ENCODE measurements around the gene PIH1D1. TPM values are rescaled to one million over a fixed set of nuclear protein-coding genes. Genes with fewer than 3 reads are reported as not detected.
A peak's percentile ranks its signal among the peaks of the same experiment; 100 is the strongest.

Gene PIH1D1
- total and polyA plus RNA-seq, 7 experiments from 2014 or later: 62.7 to 183 (median 147) TPM

DNA sequence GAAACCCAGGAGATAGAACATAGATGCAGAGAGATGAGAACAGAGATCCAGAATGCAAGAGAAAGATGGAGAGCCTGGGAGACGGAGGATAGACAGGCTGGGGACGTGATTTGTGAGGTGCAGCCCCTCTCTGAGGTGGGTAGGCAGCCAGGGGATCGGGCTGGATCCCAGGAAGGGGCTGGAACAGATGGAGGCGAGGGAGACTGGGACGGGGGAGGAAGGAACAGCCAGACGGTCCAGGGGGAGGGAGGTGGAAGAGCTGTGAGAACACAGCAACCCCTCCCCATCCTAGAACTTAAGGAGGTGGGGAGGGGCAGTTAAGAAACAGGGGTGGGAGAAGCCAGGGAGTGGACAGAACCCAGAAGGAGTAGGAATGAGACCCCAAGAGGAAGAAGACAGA, 13.4 kb downstream of the PIH1D1 start:
- DNase-seq (no peak), ATAC-seq (no peak)
- Mint-ChIP-seq H3K27me3 (peaks cover 82 to 97% (median 85%) of the 10 kb centered on the region in 5 donors), H3K9me3 (peaks cover 0 to 3% (median 0%) of the 10 kb centered on the region in 11 donors), H3K27ac (no peak overlapping the region), H3K4me1 (peaks cover 26 to 49% (median 34%) of the 10 kb centered on the region in 7 donors), H3K36me3 (peaks cover 0 to 5% (median 0%) of the 10 kb centered on the region in 5 donors), H3K4me3 (no peak overlapping the region)
- ChIA-PET POLR2A (no interaction called here), CTCF (no interaction called here)
- H3K36me3 ChIP-seq (ENCODE audit: control insufficient read depth in 2 of 3, insufficient read depth in 3 of 3, low read length in 3 of 3): no peaks in the 10 kb centered on the region
- intact Hi-C loops (cut with micrococcal nuclease): no loop called here
- H3K4me1 ChIP-seq (ENCODE audit: control insufficient read depth in 2 of 2, insufficient read depth in 2 of 2, low read length in 2 of 2): peaks cover 9 to 20% of the 10 kb centered on the region in 2 donors
- no peak overlapping the region for H3K4me3 ChIP-seq (ENCODE audit: low read length)
- peaks cover 28 to 60% of the 10 kb centered on the region in 2 donors for H3K27me3 ChIP-seq (ENCODE audit: control insufficient read depth in 2 of 2, insufficient read depth in 2 of 2, low read length in 2 of 2)
- no peaks in the 10 kb centered on the region for H3K9me3 ChIP-seq (ENCODE audit: control insufficient read depth in 2 of 3, low read length in 3 of 3)
- H3K27ac ChIP-seq (ENCODE audit: low read depth, low read length): no peak overlapping the region

DNA sequence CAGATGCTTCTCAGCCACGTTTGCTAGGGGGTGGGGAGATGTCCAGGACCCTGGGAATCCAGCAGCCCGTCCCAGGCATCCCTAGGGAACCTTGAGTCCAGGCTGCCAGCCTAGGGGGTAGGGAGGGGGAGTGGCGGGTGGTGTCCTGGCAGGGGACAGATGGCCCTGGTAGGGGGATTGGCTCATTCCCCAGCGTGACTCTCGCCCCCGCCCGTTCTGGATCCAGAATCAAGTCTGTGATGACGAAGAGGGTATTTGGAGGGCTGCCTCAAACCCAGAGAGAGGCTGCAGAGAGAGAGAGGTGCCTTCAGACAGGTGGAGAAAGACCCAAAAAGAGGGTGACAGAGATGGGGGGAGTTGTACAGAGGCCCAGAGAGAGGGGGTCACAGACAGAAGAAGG, 14.4 kb downstream of the PIH1D1 start:
- intact Hi-C loops (cut with micrococcal nuclease): no loop called here
- H3K4me1 Mint-ChIP-seq: peaks cover 26 to 43% (median 34%) of the 10 kb centered on the region in 7 donors
- POLR2A ChIA-PET: interaction anchor here (0.7 kb wide), 1 partner anchor 26 kb away, joined by 4 read pairs; no protein-coding TSS in a partner anchor

DNA sequence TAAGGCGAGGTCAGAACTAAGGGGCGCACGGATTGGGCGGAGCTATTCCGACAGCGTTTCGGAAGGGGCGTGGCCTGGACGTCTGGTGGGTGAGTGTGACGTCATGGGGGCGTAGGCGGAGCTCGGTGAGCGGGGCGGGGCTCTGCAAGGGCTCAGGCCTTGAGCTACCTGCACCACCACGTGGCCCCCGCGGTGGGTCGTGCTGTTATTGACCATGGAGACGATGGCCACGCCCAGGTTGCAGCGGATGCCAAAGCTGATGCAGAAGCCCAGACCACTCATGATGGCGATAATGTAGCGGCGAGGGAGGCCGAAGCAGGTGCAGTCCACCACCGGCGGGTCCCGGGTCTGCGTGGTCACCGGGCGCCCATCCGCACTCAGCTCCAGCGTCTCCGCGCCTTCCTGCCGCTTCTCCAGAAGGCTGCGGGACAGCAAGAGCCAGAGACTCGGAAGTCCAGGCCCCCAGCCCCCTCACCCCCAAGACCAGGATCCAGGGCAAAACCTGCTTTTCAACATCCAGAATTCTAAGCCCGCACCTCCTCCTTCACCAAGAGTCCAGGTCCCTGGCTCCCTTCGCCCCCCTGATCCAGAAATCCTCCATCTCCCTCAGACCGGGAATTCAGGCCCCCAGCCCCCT, 15.1 kb downstream of the PIH1D1 start:
- Histone ChIP-seq H3K36me3 (ENCODE audit: control insufficient read depth in 2 of 3, insufficient read depth in 3 of 3, low read length in 3 of 3) (no peaks in the 10 kb centered on the region), H3K27ac (ENCODE audit: low read depth, low read length) (no peak overlapping the region), H3K4me3 (ENCODE audit: low read length) (no peak overlapping the region), H3K4me1 (ENCODE audit: control insufficient read depth in 2 of 2, insufficient read depth in 2 of 2, low read length in 2 of 2) (peaks cover 3 to 26% of the 10 kb centered on the region in 2 donors), H3K9me3 (ENCODE audit: control insufficient read depth in 2 of 3, low read length in 3 of 3) (no peaks in the 10 kb centered on the region), H3K27me3 (ENCODE audit: control insufficient read depth in 2 of 2, insufficient read depth in 2 of 2, low read length in 2 of 2) (peaks cover 27 to 70% of the 10 kb centered on the region in 2 donors)
- DNase-seq (peak in 4 of 9 donors; percentile 23 to 73 (median 42)), ATAC-seq (peak; percentile 64)
- intact Hi-C loops (cut with micrococcal nuclease): no loop called here
- Mint-ChIP-seq H3K4me3 (peak overlapping the region in 3 of 10 donors; percentile 6 to 38 (median 17)), H3K9me3 (peaks cover 0 to 2% (median 0%) of the 10 kb centered on the region in 11 donors), H3K27ac (peak overlapping the region in 2 of 9 donors; percentile 19 to 62), H3K27me3 (peaks cover 85 to 95% (median 88%) of the 10 kb centered on the region in 5 donors), H3K4me1 (peaks cover 23 to 39% (median 30%) of the 10 kb centered on the region in 7 donors), H3K36me3 (peaks cover 0 to 5% (median 0%) of the 10 kb centered on the region in 5 donors)
- POLR2A ChIA-PET: interaction anchor here (0.7 to 1.1 kb wide), 3 partner anchors 9 to 25 kb away, joined by 3 to 4 read pairs (median 4); no protein-coding TSS in a partner anchor
- CTCF ChIA-PET: interaction anchor here (0.9 kb wide), 1 partner anchor 27 kb away, joined by 3 read pairs; no protein-coding TSS in a partner anchor

More for the DNA sequence above, 14.4 kb downstream of the PIH1D1 start:
- Mint-ChIP-seq H3K36me3 (peaks cover 0 to 5% (median 0%) of the 10 kb centered on the region in 5 donors), H3K9me3 (peaks cover 0 to 3% (median 0%) of the 10 kb centered on the region in 11 donors), H3K27ac (no peak overlapping the region), H3K27me3 (peaks cover 87 to 97% (median 91%) of the 10 kb centered on the region in 5 donors), H3K4me3 (no peak overlapping the region)
- no peak overlapping the region for H3K27ac ChIP-seq (ENCODE audit: low read depth, low read length)
- H3K27me3 ChIP-seq (ENCODE audit: control insufficient read depth in 2 of 2, insufficient read depth in 2 of 2, low read length in 2 of 2): peaks cover 33 to 68% of the 10 kb centered on the region in 2 donors
- no peaks in the 10 kb centered on the region for H3K36me3 ChIP-seq (ENCODE audit: control insufficient read depth in 2 of 3, insufficient read depth in 3 of 3, low read length in 3 of 3)
- no peak for ATAC-seq
- no peak for DNase-seq
- no peak overlapping the region for H3K4me3 ChIP-seq (ENCODE audit: low read length)
- no peaks in the 10 kb centered on the region for H3K9me3 ChIP-seq (ENCODE audit: control insufficient read depth in 2 of 3, low read length in 3 of 3)
- H3K4me1 ChIP-seq (ENCODE audit: control insufficient read depth in 2 of 2, insufficient read depth in 2 of 2, low read length in 2 of 2): peaks cover 7 to 27% of the 10 kb centered on the region in 2 donors
- CTCF ChIA-PET: no interaction called here

DNA sequence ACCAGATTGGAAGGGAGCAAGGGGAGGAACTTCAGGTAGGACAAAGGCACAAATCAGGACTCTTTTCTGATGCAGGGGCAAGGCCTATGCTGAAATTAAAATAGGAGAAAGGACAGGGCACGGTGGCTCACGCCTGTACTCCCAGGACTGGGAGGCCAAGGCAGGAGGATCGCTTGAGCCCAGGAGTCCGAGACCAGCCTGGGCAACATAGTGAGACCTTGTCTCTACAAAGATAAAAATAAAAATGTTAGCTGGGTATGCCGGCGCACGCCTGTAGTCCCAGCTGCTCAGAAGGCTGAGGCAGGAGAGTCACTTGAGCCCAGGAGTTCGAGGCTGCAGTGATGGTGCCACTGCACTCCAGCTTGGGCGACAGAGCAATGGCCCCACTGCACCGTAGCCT, 15.9 kb downstream of the PIH1D1 start:
- H3K4me3 Mint-ChIP-seq: no peak overlapping the region
- intact Hi-C loops (cut with micrococcal nuclease): no loop called here
- ATAC-seq: no peak
- ChIA-PET POLR2A (interaction anchor here (1.0 to 1.1 kb wide), 2 partner anchors 10 to 20 kb away, joined by 3 to 4 read pairs; no protein-coding TSS in a partner anchor), CTCF (interaction anchor here (0.9 kb wide), 1 partner anchor 27 kb away, joined by 3 read pairs; no protein-coding TSS in a partner anchor)
- H3K27ac ChIP-seq (ENCODE audit: low read depth, low read length): no peak overlapping the region
- peaks cover 25 to 71% of the 10 kb centered on the region in 2 donors for H3K27me3 ChIP-seq (ENCODE audit: control insufficient read depth in 2 of 2, insufficient read depth in 2 of 2, low read length in 2 of 2)
- no peak for DNase-seq
- peaks cover 0 to 3% (median 0%) of the 10 kb centered on the region in 5 donors for H3K36me3 Mint-ChIP-seq
- H3K36me3 ChIP-seq (ENCODE audit: control insufficient read depth in 2 of 3, insufficient read depth in 3 of 3, low read length in 3 of 3): no peaks in the 10 kb centered on the region
- H3K4me1 ChIP-seq (ENCODE audit: control insufficient read depth in 2 of 2, insufficient read depth in 2 of 2, low read length in 2 of 2): peaks cover 3 to 26% of the 10 kb centered on the region in 2 donors
- peaks cover 84 to 98% (median 87%) of the 10 kb centered on the region in 5 donors for H3K27me3 Mint-ChIP-seq
- no peaks in the 10 kb centered on the region for H3K9me3 ChIP-seq (ENCODE audit: control insufficient read depth in 2 of 3, low read length in 3 of 3)
- H3K27ac Mint-ChIP-seq: peak overlapping the region in 3 of 9 donors; percentile 39 to 59 (median 44)
- peaks cover 0 to 2% (median 0%) of the 10 kb centered on the region in 11 donors for H3K9me3 Mint-ChIP-seq
- peaks cover 21 to 35% (median 28%) of the 10 kb centered on the region in 7 donors for H3K4me1 Mint-ChIP-seq
- no peak overlapping the region for H3K4me3 ChIP-seq (ENCODE audit: low read length)

DNA sequence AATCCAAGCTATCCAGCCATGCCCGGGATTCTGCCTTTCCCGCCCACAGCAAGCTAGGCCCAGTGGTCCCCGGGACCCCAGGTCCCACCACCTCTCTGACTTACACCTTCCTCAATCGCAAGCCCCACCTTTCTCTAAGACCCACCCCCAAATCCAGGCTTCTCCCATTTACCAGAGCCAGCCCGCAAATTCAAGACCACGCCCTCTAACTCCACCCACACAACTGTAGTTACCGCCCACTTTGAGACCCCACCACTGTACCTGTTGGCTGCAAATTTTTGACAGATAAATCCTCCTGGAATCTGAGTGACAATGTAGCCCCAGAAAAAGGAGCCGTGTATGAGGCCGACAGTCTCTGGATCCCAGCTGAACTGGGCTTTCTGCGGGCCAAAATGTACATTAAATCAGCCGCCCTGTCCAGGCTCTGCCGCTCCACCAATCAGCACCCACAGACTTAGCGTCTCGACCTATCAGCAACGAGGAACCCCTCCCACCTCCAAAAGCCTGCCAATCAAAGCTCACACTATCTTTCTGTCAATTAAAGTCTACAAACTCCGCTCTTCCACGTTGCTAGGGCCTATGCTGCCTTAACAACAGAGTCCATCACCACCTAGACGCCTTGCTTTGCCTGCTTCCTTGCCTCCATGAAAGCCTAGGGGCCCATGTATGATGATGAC, 16.6 kb downstream of the PIH1D1 start:
- H3K27me3 ChIP-seq (ENCODE audit: control insufficient read depth in 2 of 2, insufficient read depth in 2 of 2, low read length in 2 of 2): peaks cover 20 to 64% of the 10 kb centered on the region in 2 donors
- H3K9me3 Mint-ChIP-seq: peaks cover 0 to 5% (median 0%) of the 10 kb centered on the region in 11 donors
- H3K36me3 ChIP-seq (ENCODE audit: control insufficient read depth in 2 of 3, insufficient read depth in 3 of 3, low read length in 3 of 3): no peaks in the 10 kb centered on the region
- peak overlapping the region in 2 of 9 donors; percentile 44 to 59 for H3K27ac Mint-ChIP-seq
- DNase-seq: no peak
- ATAC-seq: no peak
- intact Hi-C loops (cut with micrococcal nuclease): no loop called here
- H3K27me3 Mint-ChIP-seq: peaks cover 84 to 97% (median 87%) of the 10 kb centered on the region in 5 donors
- no peak overlapping the region for H3K4me3 ChIP-seq (ENCODE audit: low read length)
- H3K36me3 Mint-ChIP-seq: peaks cover 0 to 2% (median 0%) of the 10 kb centered on the region in 5 donors
- ChIA-PET CTCF (no interaction called here), POLR2A (interaction anchor here (0.6 kb wide), 1 partner anchor 107 kb away, joined by 3 read pairs; no protein-coding TSS in a partner anchor)
- peaks cover 20 to 35% (median 25%) of the 10 kb centered on the region in 7 donors for H3K4me1 Mint-ChIP-seq
- H3K4me1 ChIP-seq (ENCODE audit: control insufficient read depth in 2 of 2, insufficient read depth in 2 of 2, low read length in 2 of 2): peaks cover 3 to 26% of the 10 kb centered on the region in 2 donors
- no peak overlapping the region for H3K27ac ChIP-seq (ENCODE audit: low read depth, low read length)
- no peaks in the 10 kb centered on the region for H3K9me3 ChIP-seq (ENCODE audit: control insufficient read depth in 2 of 3, low read length in 3 of 3)
- peak overlapping the region in 1 of 10 donors; percentile 32 for H3K4me3 Mint-ChIP-seq

DNA sequence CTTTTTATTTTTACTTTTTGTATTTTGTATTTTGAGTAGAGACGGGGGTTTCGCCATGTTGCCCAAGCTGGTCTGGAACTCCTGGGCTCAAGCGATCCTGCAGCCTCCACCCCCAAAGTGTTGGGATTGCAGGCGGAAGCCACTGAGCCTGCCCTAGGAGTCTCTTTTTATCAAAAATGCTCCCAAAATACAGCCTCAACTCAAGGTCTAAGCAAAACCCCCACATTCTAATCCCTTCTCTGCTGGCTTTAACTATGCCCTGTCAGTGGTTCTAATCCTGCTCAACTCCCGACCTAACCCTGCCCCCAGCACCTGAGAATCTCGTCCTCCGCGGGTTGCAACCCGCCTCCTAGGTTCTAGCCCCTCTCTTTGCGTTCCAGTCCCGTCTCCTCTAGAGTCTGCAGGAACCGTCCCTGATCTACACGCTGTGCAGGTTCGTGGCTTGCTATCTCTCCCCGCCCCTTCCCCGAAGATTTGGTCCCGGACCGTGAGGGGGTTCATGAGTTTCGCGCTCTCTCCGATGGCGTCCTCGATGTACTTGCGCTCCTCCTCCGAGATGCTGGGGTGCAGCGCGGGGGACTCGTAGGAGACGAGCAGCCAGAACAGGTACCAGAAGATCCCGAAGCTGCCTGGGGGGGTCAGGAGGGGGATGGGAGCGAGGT, 18.2 kb downstream of the PIH1D1 start:
- Histone ChIP-seq H3K4me1 (ENCODE audit: control insufficient read depth in 2 of 2, insufficient read depth in 2 of 2, low read length in 2 of 2) (peaks cover 3 to 27% of the 10 kb centered on the region in 2 donors), H3K4me3 (ENCODE audit: low read length) (no peak overlapping the region), H3K27ac (ENCODE audit: low read depth, low read length) (no peak overlapping the region), H3K36me3 (ENCODE audit: control insufficient read depth in 2 of 3, insufficient read depth in 3 of 3, low read length in 3 of 3) (no peaks in the 10 kb centered on the region), H3K27me3 (ENCODE audit: control insufficient read depth in 2 of 2, insufficient read depth in 2 of 2, low read length in 2 of 2) (peaks cover 12 to 53% of the 10 kb centered on the region in 2 donors), H3K9me3 (ENCODE audit: control insufficient read depth in 2 of 3, low read length in 3 of 3) (no peaks in the 10 kb centered on the region)
- ChIA-PET CTCF (no interaction called here), POLR2A (interaction anchor here (0.6 kb wide), 1 partner anchor 42 kb away, joined by 4 read pairs; no protein-coding TSS in a partner anchor)
- Mint-ChIP-seq H3K4me3 (peak overlapping the region in 9 of 10 donors; percentile 35 to 74 (median 64)), H3K27ac (peak overlapping the region in 2 of 9 donors; percentile 32 to 51), H3K9me3 (peaks cover 0 to 5% (median 0%) of the 10 kb centered on the region in 11 donors), H3K4me1 (peaks cover 25 to 40% (median 26%) of the 10 kb centered on the region in 7 donors), H3K27me3 (peaks cover 81 to 97% (median 85%) of the 10 kb centered on the region in 5 donors), H3K36me3 (peaks cover 0 to 2% (median 0%) of the 10 kb centered on the region in 5 donors)
- DNase-seq (no peak), ATAC-seq (no peak)
- intact Hi-C loops (cut with micrococcal nuclease): no loop called here
